ENCODE measurements around the gene PLCD1.
A peak's percentile ranks its signal among the peaks of the same experiment; 100 is the strongest.

PLCD1 gene

GRCh38 chr3:38046821-38047220 lies 17.4 kb upstream of the PLCD1 start:
- DNase-seq (ENCODE audit: low read depth, low spot score), result no peak
- TF ChIP-seq, protein P1, sequence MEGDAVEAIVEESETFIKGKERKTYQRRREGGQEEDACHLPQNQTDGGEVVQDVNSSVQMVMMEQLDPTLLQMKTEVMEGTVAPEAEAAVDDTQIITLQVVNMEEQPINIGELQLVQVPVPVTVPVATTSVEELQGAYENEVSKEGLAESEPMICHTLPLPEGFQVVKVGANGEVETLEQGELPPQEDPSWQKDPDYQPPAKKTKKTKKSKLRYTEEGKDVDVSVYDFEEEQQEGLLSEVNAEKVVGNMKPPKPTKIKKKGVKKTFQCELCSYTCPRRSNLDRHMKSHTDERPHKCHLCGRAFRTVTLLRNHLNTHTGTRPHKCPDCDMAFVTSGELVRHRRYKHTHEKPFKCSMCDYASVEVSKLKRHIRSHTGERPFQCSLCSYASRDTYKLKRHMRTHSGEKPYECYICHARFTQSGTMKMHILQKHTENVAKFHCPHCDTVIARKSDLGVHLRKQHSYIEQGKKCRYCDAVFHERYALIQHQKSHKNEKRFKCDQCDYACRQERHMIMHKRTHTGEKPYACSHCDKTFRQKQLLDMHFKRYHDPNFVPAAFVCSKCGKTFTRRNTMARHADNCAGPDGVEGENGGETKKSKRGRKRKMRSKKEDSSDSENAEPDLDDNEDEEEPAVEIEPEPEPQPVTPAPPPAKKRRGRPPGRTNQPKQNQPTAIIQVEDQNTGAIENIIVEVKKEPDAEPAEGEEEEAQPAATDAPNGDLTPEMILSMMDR (IDR thresholded peaks at IDR 0.05; ENCODE audit: insufficient read depth, low read length, missing control alignments), result no peak
- ChIA-PET CTCF (interaction anchor here (1.4 kb wide), 1 partner anchor 43 kb away, joined by 3 read pairs; no protein-coding TSS in a partner anchor), POLR2A (no interaction called here)
- no peak overlapping the region for H3K4me3 ChIP-seq (ENCODE audit: low read depth, low read length)

DNA sequence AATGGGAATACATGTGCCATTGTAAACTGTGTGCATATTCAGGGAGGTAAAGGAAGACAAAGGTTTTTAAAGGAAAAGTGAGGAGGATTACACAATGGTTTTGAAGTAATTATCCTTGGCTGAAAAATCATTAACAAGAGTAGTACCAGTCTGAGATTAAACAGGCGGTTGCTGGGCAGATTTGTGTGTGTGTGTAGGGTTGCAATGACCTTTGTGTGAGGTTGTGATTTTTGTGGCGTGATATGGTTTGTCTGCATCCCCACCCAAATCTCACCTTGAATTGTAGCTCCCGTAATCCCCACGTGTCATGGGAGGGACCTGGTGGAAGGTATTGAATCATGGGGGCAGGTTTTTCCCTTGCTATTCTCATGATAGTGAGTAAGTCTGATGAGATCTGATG lies 16.6 kb upstream of the PLCD1 start:
- ChIA-PET POLR2A (no interaction called here), CTCF (no interaction called here)
- no peak for DNase-seq (ENCODE audit: low read depth, low spot score)
- TF ChIP-seq, protein P1 (IDR thresholded peaks at IDR 0.05; ENCODE audit: insufficient read depth, low read length, missing control alignments), result no peak
- H3K4me3 ChIP-seq (ENCODE audit: low read depth, low read length), result no peak overlapping the region

DNA sequence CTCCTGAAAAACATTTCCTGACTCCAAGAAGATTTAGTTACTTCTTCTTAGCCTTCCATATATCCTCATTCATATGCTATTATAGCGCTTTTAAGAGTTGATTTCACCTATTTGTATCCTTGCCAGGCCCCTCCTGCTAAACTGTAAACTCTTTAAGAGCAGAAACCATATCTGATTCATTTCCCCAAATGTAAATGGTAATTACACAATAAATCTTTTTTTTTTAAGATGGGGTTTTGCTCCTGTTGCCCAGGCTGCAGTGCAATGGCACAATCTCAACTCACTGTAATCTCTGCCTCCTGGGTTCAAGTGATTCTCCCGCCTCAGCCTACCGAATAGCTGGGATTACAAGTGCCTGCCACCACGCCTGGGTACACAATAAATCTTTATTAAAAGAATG lies 14.0 kb upstream of the PLCD1 start:
- H3K4me3 ChIP-seq (ENCODE audit: low read depth, low read length), result no peak overlapping the region
- DNase-seq (ENCODE audit: low read depth, low spot score), result no peak
- TF ChIP-seq, protein P1 (IDR thresholded peaks at IDR 0.05; ENCODE audit: insufficient read depth, low read length, missing control alignments), result no peak
- POLR2A ChIA-PET, result no interaction called here
- CTCF ChIA-PET, result interaction anchor here (1.4 kb wide), 1 partner anchor 69 kb away, joined by 3 read pairs; no protein-coding TSS in a partner anchor

GRCh38 chr3:38040401-38040800 lies 11.0 kb upstream of the PLCD1 start:
- no peak for DNase-seq (ENCODE audit: low read depth, low spot score)
- no peak overlapping the region for H3K4me3 ChIP-seq (ENCODE audit: low read depth, low read length)
- ChIA-PET CTCF (interaction anchor here (1.0 to 1.5 kb wide), 3 partner anchors 11 to 66 kb away, joined by 3 read pairs; partner anchors contain the start of gene PLCD1), POLR2A (interaction anchor here (1.6 kb wide), 1 partner anchor 11 kb away, joined by 5 read pairs; the partner anchor contains the start of gene PLCD1)
- TF ChIP-seq, protein P1 (IDR thresholded peaks at IDR 0.05; ENCODE audit: insufficient read depth, low read length, missing control alignments), result no peak

DNA sequence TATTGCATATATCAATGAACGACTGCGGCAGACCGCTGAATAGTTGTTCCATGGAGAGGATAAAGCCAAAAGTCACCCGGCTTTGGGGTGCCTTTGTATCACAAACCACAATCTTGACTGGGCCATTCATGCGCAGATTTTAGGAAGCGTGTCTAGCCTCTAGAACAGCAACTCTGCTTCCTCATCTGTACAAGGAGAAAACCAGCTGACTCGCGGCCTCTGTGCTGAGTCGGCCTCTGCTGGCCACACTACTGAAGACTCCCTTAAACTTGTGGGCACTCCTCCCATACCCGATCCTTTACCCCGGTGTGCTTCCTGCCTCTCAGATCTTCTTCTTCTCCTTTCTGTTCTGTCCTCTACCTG lies 10.4 kb upstream of the PLCD1 start:
- ChIA-PET POLR2A (interaction anchor here (1.6 kb wide), 1 partner anchor 11 kb away, joined by 5 read pairs; the partner anchor contains the start of gene PLCD1), CTCF (interaction anchor here (1.0 to 1.5 kb wide), 3 partner anchors 10 to 65 kb away, joined by 3 read pairs; partner anchors contain the start of gene PLCD1)
- no peak for DNase-seq (ENCODE audit: low read depth, low spot score)
- TF ChIP-seq, protein P1 (IDR thresholded peaks at IDR 0.05; ENCODE audit: insufficient read depth, low read length, missing control alignments), result peak; percentile 15
- peak overlapping the region; percentile 55 for H3K4me3 ChIP-seq (ENCODE audit: low read depth, low read length)

DNA sequence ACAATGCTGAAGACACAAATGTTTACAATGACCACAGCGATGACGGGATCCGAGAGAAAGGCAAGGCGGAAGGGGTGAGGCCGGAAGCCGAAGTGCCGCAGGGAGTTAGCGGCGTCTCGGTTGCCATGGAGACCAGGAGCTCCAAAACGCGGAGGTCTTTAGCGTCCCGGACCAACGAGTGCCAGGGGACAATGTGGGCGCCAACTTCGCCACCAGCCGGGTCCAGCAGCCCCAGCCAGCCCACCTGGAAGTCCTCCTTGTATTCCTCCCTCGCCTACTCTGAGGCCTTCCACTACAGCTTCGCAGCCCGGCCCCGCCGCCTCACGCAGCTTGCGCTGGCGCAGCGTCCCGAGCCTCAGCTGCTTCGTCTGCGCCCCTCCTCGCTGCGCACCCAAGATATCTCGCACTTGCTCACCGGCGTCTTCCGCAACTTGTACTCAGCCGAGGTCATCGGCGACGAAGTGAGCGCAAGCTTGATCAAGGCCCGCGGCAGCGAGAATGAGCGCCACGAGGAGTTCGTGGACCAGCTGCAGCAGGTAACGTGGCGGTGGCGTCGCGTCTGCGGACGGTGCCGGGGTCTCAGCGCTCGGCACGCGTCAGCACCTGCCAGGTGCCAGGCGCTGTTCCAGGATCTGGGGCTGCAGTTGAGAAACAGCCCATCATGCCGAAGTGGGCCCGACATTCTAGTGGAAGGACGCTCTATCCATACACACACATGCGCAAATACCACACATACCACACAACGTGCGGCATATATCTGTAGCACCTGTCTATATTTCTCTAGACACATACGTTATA lies 9.9 kb upstream of the PLCD1 start, which contains the start of gene DLEC1:
Gene DLEC1, plus strand, starts transcription at position 108 of the 798 bp plus-strand sequence. Its CDS starts 18 bp downstream, at position 126.
- peak within 1 kb of the TSS; percentile 55 for H3K4me3 ChIP-seq (ENCODE audit: low read depth, low read length)
- POLR2A ChIA-PET, result interaction anchor here (1.6 kb wide), 1 partner anchor 10 kb away, joined by 5 read pairs; the partner anchor contains the start of gene PLCD1
- TF ChIP-seq, protein P1 (IDR thresholded peaks at IDR 0.05; ENCODE audit: insufficient read depth, low read length, missing control alignments), result no peak
- DNase-seq (ENCODE audit: low read depth, low spot score), result no peak
- CTCF ChIA-PET, result interaction anchor here (1.0 to 1.2 kb wide), 2 partner anchors 10 to 65 kb away, joined by 3 read pairs; partner anchors contain the start of gene PLCD1
